Endothelial cell of umbilical vein (primary cell): Measurements from ENCODE around the gene OXNAD1. TPM values are rescaled to one million over a fixed set of nuclear protein-coding genes. Genes with fewer than 3 reads are reported as not detected.
A peak's percentile ranks its signal among the peaks of the same experiment; 100 is the strongest.

Source experiments
- BruUV-seq: library from RNA; stranded (reverse); fragments of 400-500 nt; replicated peaks from 2 replicates; lab custom pipeline; 2021; lab: Mats Ljungman, UMichigan
- CTCF ChIA-PET: fragments of 300-600, 350-600 bp; sonication (Branson Sonifier 250); formaldehyde crosslinking; loops from one replicate; lab custom pipeline; 2021; ENCODE audit warnings: antibody characterized with exemption, inconsistent platforms; lab: Charles Lee
- POLR2A ChIA-PET: fragments of 300-600, 350-600 bp; sonication (Branson Sonifier 250); formaldehyde crosslinking; loops from one replicate; lab custom pipeline; 2021; ENCODE audit warnings: antibody characterized with exemption, inconsistent platforms; lab: Charles Lee
- DNase-seq: peaks from one replicate; pipeline ENCODE4 v3.0.0-alpha.2; 2011; ENCODE audit warnings: low read depth, low spot score
- FAIRE-seq: peaks from 2 replicates; lab custom pipeline; 2011; peaks lifted over from hg19 to GRCh38; lab: Jason Lieb, UNC
- H2AFZ ChIP-seq: 2 replicates; pipeline ENCODE4 v1.6.0; 2012; ENCODE audit warnings: low read depth, low read length, control low read depth, inconsistent platforms
- H3K27ac ChIP-seq: 2 replicates; pipeline ENCODE4 v1.5.1; 2011; ENCODE audit warnings: low read depth, mild to moderate bottlenecking, control low read depth, low read length, moderate library complexity; ENCODE audit not compliant: insufficient read depth
- H3K27me3 ChIP-seq, 2 experiments: 2 replicates each; pipeline versions ENCODE4 v1.6.0 to v1.6.1; 2011; ENCODE audit warnings: low read length in 2 of 2, mixed read lengths in 1 of 2; ENCODE audit not compliant: control insufficient read depth in 2 of 2, insufficient read depth in 2 of 2
- H3K36me3 ChIP-seq, 2 experiments: 2 replicates in 1 of 2; 3 replicates in 1 of 2; pipeline ENCODE4 v1.5.1; 2011; ENCODE audit warnings: low read length in 2 of 2, mild to moderate bottlenecking in 1 of 2, moderate library complexity in 1 of 2; ENCODE audit not compliant: control insufficient read depth in 2 of 2, insufficient read depth in 2 of 2; ENCODE audit errors: extremely low read depth in 1 of 2
- H3K4me1 ChIP-seq: 3 replicates; pipeline ENCODE4 v1.5.1; 2011; ENCODE audit warnings: mild to moderate bottlenecking, low read length; ENCODE audit not compliant: control insufficient read depth, insufficient read depth; ENCODE audit errors: extremely low read depth
- H3K4me2 ChIP-seq: 2 replicates; pipeline ENCODE4 v1.6.1; 2011; ENCODE audit warnings: low read length, control low read depth, mixed read lengths; ENCODE audit not compliant: insufficient read depth
- H3K4me3 ChIP-seq, 3 experiments: fragments of 200-600 bp in 1 of 3; sonication (generic), shearing (Covaris generic) in 1 of 3; replicated peaks in 1 of 3; 2 replicates each; pipeline ENCODE4 v1.5.1; 2011 to 2016; ENCODE audit warnings: control low read depth in 3 of 3, low read length in 3 of 3, mild to moderate bottlenecking in 2 of 3, inconsistent platforms in 1 of 3, low read depth in 1 of 3, moderate library complexity in 1 of 3; ENCODE audit not compliant: insufficient read depth in 1 of 3
- H3K79me2 ChIP-seq: 2 replicates; pipeline ENCODE4 v1.6.0; 2012; ENCODE audit warnings: low read length, inconsistent platforms; ENCODE audit not compliant: control insufficient read depth, insufficient read depth
- H3K9ac ChIP-seq: replicated peaks from 2 replicates; pipeline ENCODE3; 2011; ENCODE audit warnings: low read length, control low read depth; ENCODE audit not compliant: insufficient read depth; ENCODE audit errors: extremely low read depth
- H3K9me1 ChIP-seq: replicated peaks from 3 replicates; pipeline ENCODE4 v1.6.0; 2011; ENCODE audit warnings: mild to moderate bottlenecking, low read length; ENCODE audit not compliant: control insufficient read depth, insufficient read depth; ENCODE audit errors: extremely low read depth
- H3K9me3 ChIP-seq: replicated peaks from 2 replicates; pipeline ENCODE4 v1.5.1; 2012; ENCODE audit warnings: low read length, inconsistent platforms; ENCODE audit not compliant: control insufficient read depth, insufficient read depth
- H4K20me1 ChIP-seq: replicated peaks from 2 replicates; pipeline ENCODE3; 2011; ENCODE audit warnings: mild to moderate bottlenecking, low read length; ENCODE audit not compliant: control insufficient read depth, insufficient read depth; ENCODE audit errors: extremely low read depth
- CTCF ChIP-seq, 2 donors: IDR thresholded peaks; 1 replicate in 1 of 2; 2 replicates in 1 of 2; pipeline ENCODE4 v1.5.1; 2011; ENCODE audit warnings: low read length in 2 of 2, mild to moderate bottlenecking in 2 of 2, moderate library complexity in 2 of 2, control low read depth in 1 of 2, inconsistent platforms in 1 of 2, low read depth in 1 of 2; ENCODE audit not compliant: insufficient read depth in 1 of 2; ENCODE audit errors: extremely low read depth in 1 of 2
- EZH2 ChIP-seq: IDR thresholded peaks from 2 replicates; pipeline ENCODE4 v1.6.1; 2012; ENCODE audit warnings: borderline replicate concordance, low read depth, mild to moderate bottlenecking, moderate library complexity, low read length, inconsistent platforms; ENCODE audit not compliant: severe bottlenecking
- FOS ChIP-seq: IDR thresholded peaks from 2 replicates; pipeline ENCODE4 v1.6.1; 2011; ENCODE audit warnings: mild to moderate bottlenecking, low read length, moderate library complexity, borderline replicate concordance; ENCODE audit not compliant: insufficient read depth
- GATA2 ChIP-seq: IDR thresholded peaks from 2 replicates; pipeline ENCODE4 v1.7.0; 2011; ENCODE audit warnings: low read depth, mild to moderate bottlenecking, moderate library complexity, mixed read lengths, low read length; ENCODE audit not compliant: insufficient read length, insufficient read depth
- JUN ChIP-seq: IDR thresholded peaks from 2 replicates; pipeline ENCODE4 v1.6.1; 2011; ENCODE audit warnings: borderline replicate concordance, low read depth; ENCODE audit not compliant: insufficient read length, insufficient read depth
- MAX ChIP-seq: IDR thresholded peaks from 2 replicates; pipeline ENCODE4 v1.6.1; 2011; ENCODE audit not compliant: insufficient read depth, insufficient read length
- MYC ChIP-seq: IDR thresholded peaks from one replicate; pipeline ENCODE4 v1.6.1; 2011; ENCODE audit warnings: mild to moderate bottlenecking, low read depth, low read length
- POLR2A ChIP-seq: IDR thresholded peaks from 2 replicates; pipeline ENCODE4 v1.6.1; 2012; ENCODE audit warnings: low read depth, mild to moderate bottlenecking, control low read depth, low read length
- POLR2AphosphoS5 ChIP-seq: IDR thresholded peaks from 2 replicates; pipeline ENCODE4 v1.6.1; 2012; ENCODE audit warnings: low read depth, mild to moderate bottlenecking, control low read depth, low read length, moderate library complexity; ENCODE audit not compliant: insufficient read depth
- dilution Hi-C: fragments of 300-500 bp; cut with MboI; formaldehyde crosslinking; loops from one replicate; pipeline ENCODE4 v1.15.0; 2019; ENCODE audit warnings: low sequenced_read_pairs; ENCODE audit not compliant: extremely low pct_ligation_motif_present
- intact Hi-C: fragments of 100-400 bp; cut with micrococcal nuclease; formaldehyde crosslinking; loops from one replicate; pipeline ENCODE4 v1.10.0; 2022
- polyA plus RNA-seq, 4 experiments: library from polyadenylated mRNA; depleted of rRNA in 3 of 4; stranded (reverse) in 3 of 4; unstranded in 1 of 4; fragments of >200 nt; gene quantifications; 2 replicates each; pipeline versions ENCODE4 v1.2.1 to v1.2.3, GENCODE V29; 2011 to 2012; ENCODE audit warnings: missing spikeins in 1 of 4
- total RNA-seq: library from RNA; stranded (reverse); gene quantifications from 2 replicates; pipeline ENCODE4 v1.2.3, GENCODE V29; 2021

Gene OXNAD1
- total and polyA plus RNA-seq, 2 donors (not counting 3 experiments of a cell fraction or from before 2014, with no cell fraction given), result 5.5 to 9.7 TPM

GRCh38 chr3:16334909-16335308 is 69.9 kb downstream of the OXNAD1 start:
- H4K20me1 ChIP-seq, result no peaks in the 10 kb centered on the region
- H2AFZ ChIP-seq, result no peak overlapping the region
- H3K27ac ChIP-seq, result no peak overlapping the region
- ChIA-PET POLR2A (no interaction called here), CTCF (interaction anchor here (1.2 to 1.4 kb wide), 2 partner anchors 11 to 44 kb away, joined by 3 to 4 read pairs; no protein-coding TSS in a partner anchor)
- DNase-seq, result peak; percentile 27
- TF ChIP-seq POLR2A (no peak), JUN (no peak), EZH2 (no peak), FOS (no peak)
- H3K4me3 ChIP-seq, result no peak overlapping the region
- H3K4me1 ChIP-seq, result no peaks in the 10 kb centered on the region
- H3K9me3 ChIP-seq, result no peaks in the 10 kb centered on the region
- no peak overlapping the region for H3K4me2 ChIP-seq
- H3K9me1 ChIP-seq, result no peaks in the 10 kb centered on the region
- H3K79me2 ChIP-seq, result no peaks in the 10 kb centered on the region
- H3K36me3 ChIP-seq, result no peaks in the 10 kb centered on the region
- intact Hi-C loops, result no loop called here
- no TSS peak for BruUV-seq
- no peak for FAIRE-seq
- no peaks in the 10 kb centered on the region for H3K27me3 ChIP-seq
- dilution Hi-C loops, result no loop called here
- H3K9ac ChIP-seq, result no peak overlapping the region

GRCh38 chr3:16335333-16335732 is 70.3 kb downstream of the OXNAD1 start:
- H3K79me2 ChIP-seq, result no peaks in the 10 kb centered on the region
- H3K9me3 ChIP-seq, result no peaks in the 10 kb centered on the region
- BruUV-seq, result no TSS peak
- intact Hi-C loops, result no loop called here
- no peaks in the 10 kb centered on the region for H3K4me1 ChIP-seq
- dilution Hi-C loops, result no loop called here
- no peaks in the 10 kb centered on the region for H4K20me1 ChIP-seq
- no peaks in the 10 kb centered on the region for H3K36me3 ChIP-seq
- H3K9me1 ChIP-seq, result no peaks in the 10 kb centered on the region
- H3K27me3 ChIP-seq, result no peaks in the 10 kb centered on the region
- no peak overlapping the region for H3K4me2 ChIP-seq
- H3K9ac ChIP-seq, result no peak overlapping the region
- ChIA-PET CTCF (interaction anchor here (1.2 to 1.4 kb wide), 2 partner anchors 12 to 45 kb away, joined by 3 to 4 read pairs; no protein-coding TSS in a partner anchor), POLR2A (no interaction called here)
- H3K27ac ChIP-seq, result no peak overlapping the region
- FAIRE-seq (no peak), DNase-seq (no peak)
- H3K4me3 ChIP-seq, result no peak overlapping the region
- no peak for TF ChIP-seq MYC
- TF ChIP-seq MAX, result no peak
- TF ChIP-seq POLR2AphosphoS5, result no peak
- no peak for TF ChIP-seq CTCF (IDR thresholded peaks at IDR 0.05; ENCODE audit: extremely low read depth in 1 of 2, insufficient read depth in 1 of 2, low read depth in 1 of 2, low read length in 2 of 2)
- TF ChIP-seq POLR2A, result no peak
- TF ChIP-seq JUN, result no peak
- no peak for TF ChIP-seq FOS
- TF ChIP-seq EZH2, result no peak
- no peak for TF ChIP-seq GATA2
- no peak overlapping the region for H2AFZ ChIP-seq
